NOMO-1 treated with DMSO at 0.1 percent for 48 hours (cell line): ENCODE measurements around the gene RPL11.
"Not testable (repeated sequence)": the region's sequence is repeated elsewhere in the genome, so short reads cannot be mapped to it uniquely, and the experiment has no call there.

Source experiments
- DNase-seq: peaks from one replicate; lab custom pipeline; 2025; ENCODE audit not compliant: unreplicated experiment; lab: John Stamatoyannopoulos, UW

RPL11 gene

GRCh38 chr1:23727362-23727811 lies 35.8 kb downstream of the RPL11 start:
- DNase-seq = peak; percentile 65

GRCh38 chr1:23732363-23733224 lies 41.0 kb downstream of the RPL11 start:
- DNase-seq = no peak

- not testable (repeated sequence) for DNase-seq
These were observed 41.7 kb downstream of the RPL11 start for GRCh38 chr1:23733281-23733680.

GRCh38 chr1:23736437-23737134 lies 45.0 kb downstream of the RPL11 start:
- DNase-seq = no peak

GRCh38 chr1:23741609-23742008 lies 50.0 kb downstream of the RPL11 start:
- DNase-seq = no peak

GRCh38 chr1:23742670-23743286 lies 51.2 kb downstream of the RPL11 start:
- DNase-seq = peak; percentile 33

GRCh38 chr1:23743287-23744152 lies 51.9 kb downstream of the RPL11 start, which contains the start of gene ELOA:
ELOA (plus strand) TSS chr1:23743471; CDS start chr1:23743504, 33 bp downstream.
- peak; percentile 69 for DNase-seq

- peak; percentile 35 for DNase-seq
These were observed 53.9 kb downstream of the RPL11 start for GRCh38 chr1:23745515-23745914.
